B cell (primary cell): ENCODE results near the gene CELF4. TPM values are rescaled to one million over a fixed set of nuclear protein-coding genes. Genes with fewer than 3 reads are reported as not detected.

Experiments used
- ATAC-seq: fragments of 200-7000 bp; cut with Tn5 transposase; one replicate; pipeline ENCODE4 v1.10.0; 2021; ENCODE audit warnings: low read depth, mild to moderate bottlenecking, moderate number of reproducible peaks, moderate library complexity
- CTCF ChIA-PET: fragments of 350-600 bp; sonication (Branson Sonifier 250); formaldehyde crosslinking; loops from one replicate; lab custom pipeline; 2021; ENCODE audit warnings: antibody characterized with exemption, inconsistent platforms; lab: Charles Lee
- POLR2A ChIA-PET: fragments of 350-600 bp; sonication (Branson Sonifier 250); formaldehyde crosslinking; loops from one replicate; lab custom pipeline; 2021; ENCODE audit warnings: antibody characterized with exemption; lab: Charles Lee
- DNase-seq: peaks from one replicate; pipeline ENCODE4 v3.0.0; 2013
- H2AFZ ChIP-seq: 2 replicates; pipeline ENCODE4 v1.6.1; 2012; ENCODE audit warnings: mild to moderate bottlenecking, low read depth, low read length; ENCODE audit not compliant: insufficient read depth, poor library complexity, severe bottlenecking
- H3K27ac ChIP-seq, 2 donors: 1 replicate in 1 of 2; 2 replicates in 1 of 2; pipeline ENCODE4 v1.5.1; 2012 to 2013; ENCODE audit warnings: low read length in 2 of 2, mild to moderate bottlenecking in 2 of 2, moderate library complexity in 1 of 2
- H3K27me3 ChIP-seq, 4 experiments: fragments of 200-600 bp in 1 of 4; sonication (generic) in 1 of 4; replicated peaks in 1 of 4; 1 replicate in 2 of 4; 2 replicates in 2 of 4; pipeline versions ENCODE4 v1.6.1 to v1.7.0; 2013 to 2016; ENCODE audit warnings: low read length in 3 of 4, mild to moderate bottlenecking in 2 of 4, mixed read lengths in 1 of 4, moderate library complexity in 1 of 4; ENCODE audit not compliant: insufficient read depth in 4 of 4, control insufficient read depth in 3 of 4; ENCODE audit errors: control extremely low read depth in 1 of 4
- H3K36me3 ChIP-seq, 2 experiments: replicated peaks in 1 of 2; 1 replicate in 1 of 2; 2 replicates in 1 of 2; pipeline versions ENCODE4 v1.6.1 to v1.7.1; 2013; ENCODE audit warnings: low read length in 1 of 2; ENCODE audit not compliant: insufficient read depth in 2 of 2, control insufficient read depth in 1 of 2; ENCODE audit errors: control extremely low read depth in 1 of 2, extremely low read depth in 1 of 2
- H3K4me1 ChIP-seq, 2 donors: fragments of 200-600 bp in 1 of 2; sonication (generic) in 1 of 2; 1 replicate in 1 of 2; 2 replicates in 1 of 2; pipeline versions ENCODE4 v1.5.1 to v1.6.1; 2013 to 2017; ENCODE audit warnings: low read length in 2 of 2; ENCODE audit not compliant: control insufficient read depth in 2 of 2, insufficient read depth in 2 of 2
- H3K4me2 ChIP-seq: replicated peaks from 2 replicates; pipeline ENCODE3; 2012; ENCODE audit warnings: mild to moderate bottlenecking, low read depth, low read length; ENCODE audit not compliant: poor library complexity, severe bottlenecking
- H3K4me3 ChIP-seq, 5 experiments: fragments of 200-600 bp in 1 of 5; sonication (generic) in 1 of 5; 1 replicate in 3 of 5; 2 replicates in 2 of 5; pipeline versions ENCODE4 v1.5.1 to v1.7.0; 2011 to 2016; ENCODE audit warnings: low read length in 4 of 5, mild to moderate bottlenecking in 4 of 5, low read depth in 2 of 5, control low read depth in 1 of 5, moderate library complexity in 1 of 5; ENCODE audit not compliant: insufficient read depth in 1 of 5; ENCODE audit errors: control extremely low read depth in 1 of 5, extremely low read depth in 1 of 5
- H3K79me2 ChIP-seq: fragments of 200-600 bp; sonication (generic); one replicate; pipeline ENCODE4 v1.6.0; 2016; ENCODE audit warnings: low read length; ENCODE audit not compliant: control insufficient read depth, insufficient read depth
- H3K9ac ChIP-seq: fragments of 200-600 bp; sonication (generic); 2 replicates; pipeline ENCODE4 v1.6.1; 2017; ENCODE audit warnings: mild to moderate bottlenecking, low read length, moderate library complexity
- H3K9me3 ChIP-seq, 3 donors: one replicate each; pipeline versions ENCODE4 v1.6.1 to v1.7.1; 2013; ENCODE audit warnings: low read length in 2 of 3; ENCODE audit not compliant: control insufficient read depth in 2 of 3, insufficient read depth in 1 of 3; ENCODE audit errors: control extremely low read depth in 1 of 3
- H4K20me1 ChIP-seq: 2 replicates; pipeline ENCODE4 v1.6.0; 2012; ENCODE audit warnings: mild to moderate bottlenecking, low read length; ENCODE audit not compliant: insufficient read depth, control insufficient read depth, poor library complexity, severe bottlenecking
- H3K27ac Mint-ChIP-seq: one replicate; pipeline ENCODE4 v1.8.0; 2021; ENCODE audit warnings: mixed read lengths
- H3K27me3 Mint-ChIP-seq: one replicate; pipeline ENCODE4 v1.8.0; 2021; ENCODE audit warnings: mixed read lengths
- H3K4me1 Mint-ChIP-seq: one replicate; pipeline ENCODE4 v1.8.0; 2021; ENCODE audit warnings: mixed read lengths
- H3K4me3 Mint-ChIP-seq: one replicate; pipeline ENCODE4 v1.8.0; 2021; ENCODE audit warnings: mixed read lengths
- H3K9me3 Mint-ChIP-seq: one replicate; pipeline ENCODE4 v1.8.0; 2022; ENCODE audit warnings: mixed read lengths; ENCODE audit not compliant: insufficient read depth
- EZH2 ChIP-seq: IDR thresholded peaks from 2 replicates; pipeline ENCODE4 v1.6.1; 2012; ENCODE audit warnings: borderline replicate concordance, low read depth, mild to moderate bottlenecking, moderate library complexity, low read length; ENCODE audit not compliant: insufficient read depth, poor library complexity, severe bottlenecking
- WGBS: methylation state at CpG from one replicate; pipeline ENCODE4 v1.1.5; 2013; ENCODE audit warnings: missing lambda C conversion rate; ENCODE audit not compliant: insufficient coverage; 5-methylcytosine and 5-hydroxymethylcytosine counted together
- intact Hi-C: fragments of 100-400 bp; cut with micrococcal nuclease; formaldehyde crosslinking; loops from one replicate; pipeline ENCODE4 v1.10.0; 2022
- polyA plus RNA-seq: library from polyadenylated mRNA; depleted of rRNA; stranded (reverse); fragments of >200 nt; gene quantifications from 2 replicates; pipeline ENCODE4 v1.2.3, GENCODE V29; 2012
- total RNA-seq, 2 donors: library from RNA; stranded (reverse); fragments of 120-200 nt in 1 of 2; gene quantifications; 1 replicate in 1 of 2; 2 replicates in 1 of 2; pipeline versions ENCODE4 v1.2.3 to v1.2.4, GENCODE V29; 2013 to 2022
- TF ChIP-seq, protein P1 (sequence below): fragments of 200-600 bp; IDR thresholded peaks from one replicate; pipeline ENCODE4 v1.8.0; 2022; ENCODE audit warnings: antibody characterized with exemption, mild to moderate bottlenecking

Gene CELF4
- total and polyA plus RNA-seq, 2 donors (not counting 1 experiment from before 2014, with no cell fraction given) = not detected

GRCh38 chr18:37318360-37319355 is 246.9 kb downstream of the CELF4 start:
- no peaks in the 10 kb centered on the region for H3K9me3 Mint-ChIP-seq
- Histone ChIP-seq H2AFZ (no peak overlapping the region), H3K9ac (no peak overlapping the region), H3K79me2 (no peaks in the 10 kb centered on the region), H4K20me1 (no peaks in the 10 kb centered on the region), H3K4me3 (no peak overlapping the region), H3K36me3 (no peaks in the 10 kb centered on the region), H3K4me2 (no peak overlapping the region), H3K27ac (no peak overlapping the region), H3K27me3 (no peaks in the 10 kb centered on the region), H3K4me1 (no peaks in the 10 kb centered on the region), H3K9me3 (no peaks in the 10 kb centered on the region)
- 90% methylated on average over 13 of the region's 16 CpGs for WGBS
- CTCF ChIA-PET = no interaction called here
- no peak for DNase-seq
- intact Hi-C loops = no loop called here
- POLR2A ChIA-PET = no interaction called here
- TF ChIP-seq, protein P1, sequence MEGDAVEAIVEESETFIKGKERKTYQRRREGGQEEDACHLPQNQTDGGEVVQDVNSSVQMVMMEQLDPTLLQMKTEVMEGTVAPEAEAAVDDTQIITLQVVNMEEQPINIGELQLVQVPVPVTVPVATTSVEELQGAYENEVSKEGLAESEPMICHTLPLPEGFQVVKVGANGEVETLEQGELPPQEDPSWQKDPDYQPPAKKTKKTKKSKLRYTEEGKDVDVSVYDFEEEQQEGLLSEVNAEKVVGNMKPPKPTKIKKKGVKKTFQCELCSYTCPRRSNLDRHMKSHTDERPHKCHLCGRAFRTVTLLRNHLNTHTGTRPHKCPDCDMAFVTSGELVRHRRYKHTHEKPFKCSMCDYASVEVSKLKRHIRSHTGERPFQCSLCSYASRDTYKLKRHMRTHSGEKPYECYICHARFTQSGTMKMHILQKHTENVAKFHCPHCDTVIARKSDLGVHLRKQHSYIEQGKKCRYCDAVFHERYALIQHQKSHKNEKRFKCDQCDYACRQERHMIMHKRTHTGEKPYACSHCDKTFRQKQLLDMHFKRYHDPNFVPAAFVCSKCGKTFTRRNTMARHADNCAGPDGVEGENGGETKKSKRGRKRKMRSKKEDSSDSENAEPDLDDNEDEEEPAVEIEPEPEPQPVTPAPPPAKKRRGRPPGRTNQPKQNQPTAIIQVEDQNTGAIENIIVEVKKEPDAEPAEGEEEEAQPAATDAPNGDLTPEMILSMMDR = no peak
- TF ChIP-seq EZH2 = no peak
- H3K4me1 Mint-ChIP-seq = no peaks in the 10 kb centered on the region
- no peak for ATAC-seq
- no peaks in the 10 kb centered on the region for H3K27me3 Mint-ChIP-seq
- H3K4me3 Mint-ChIP-seq = no peak overlapping the region
- no peak overlapping the region for H3K27ac Mint-ChIP-seq

GRCh38 chr18:37317486-37317885 is 248.1 kb downstream of the CELF4 start:
- ATAC-seq = no peak
- no peaks in the 10 kb centered on the region for H3K27me3 ChIP-seq
- Mint-ChIP-seq H3K9me3 (no peaks in the 10 kb centered on the region), H3K4me3 (no peak overlapping the region), H3K4me1 (no peaks in the 10 kb centered on the region), H3K27ac (no peak overlapping the region), H3K27me3 (no peaks in the 10 kb centered on the region)
- ChIA-PET POLR2A (no interaction called here), CTCF (interaction anchor here (0.9 kb wide), 1 partner anchor 10 kb away, joined by 3 read pairs; no protein-coding TSS in a partner anchor)
- no peaks in the 10 kb centered on the region for H3K36me3 ChIP-seq
- H3K4me2 ChIP-seq = no peak overlapping the region
- H3K9ac ChIP-seq = no peak overlapping the region
- no peaks in the 10 kb centered on the region for H3K4me1 ChIP-seq
- intact Hi-C loops = no loop called here
- TF ChIP-seq, protein P1 = no peak
- no peak for TF ChIP-seq EZH2
- H3K9me3 ChIP-seq = no peaks in the 10 kb centered on the region
- H3K79me2 ChIP-seq = no peaks in the 10 kb centered on the region
- H3K4me3 ChIP-seq = no peak overlapping the region
- no peaks in the 10 kb centered on the region for H4K20me1 ChIP-seq
- H2AFZ ChIP-seq = no peak overlapping the region
- 86% methylated on average over 1 of the region's 2 CpGs for WGBS
- no peak overlapping the region for H3K27ac ChIP-seq
- no peak for DNase-seq
